HG03457 (cell line): ENCODE data around the gene NEUROD2.

Source experiments
- ATAC-seq: cut with Tn5 transposase; IDR thresholded peaks from one replicate; pipeline ENCODE4 v1.9.1; 2021; ENCODE audit warnings: moderate number of reproducible peaks; ENCODE audit not compliant: unreplicated experiment

The NEUROD2 gene

GRCh38 chr17:39618956-39619785 lies 11.5 kb upstream of the NEUROD2 start:
- no peak for ATAC-seq

GRCh38 chr17:39618246-39618913 lies 10.7 kb upstream of the NEUROD2 start:
- ATAC-seq: no peak

- ATAC-seq: no peak
Observed at GRCh38 chr17:39617446-39618245, 9.9 kb upstream of the NEUROD2 start.

DNA sequence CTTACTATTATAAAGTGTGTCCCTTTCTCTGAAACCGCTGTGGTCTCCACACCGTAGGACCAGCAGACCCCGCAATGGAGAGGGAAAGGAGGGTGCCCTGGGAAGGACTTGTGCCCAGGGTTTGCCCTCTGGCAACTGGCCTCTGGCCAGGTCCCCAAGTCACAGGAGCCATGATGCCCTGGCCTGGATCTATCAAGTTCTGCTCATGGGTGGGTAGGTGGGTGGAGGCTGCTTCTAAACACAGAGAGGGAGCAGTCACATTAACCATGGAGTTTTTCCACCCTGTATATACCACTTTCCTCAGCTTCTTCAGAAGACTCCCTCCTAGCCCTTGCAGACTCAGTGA lies 9.4 kb upstream of the NEUROD2 start:
- no peak for ATAC-seq

DNA sequence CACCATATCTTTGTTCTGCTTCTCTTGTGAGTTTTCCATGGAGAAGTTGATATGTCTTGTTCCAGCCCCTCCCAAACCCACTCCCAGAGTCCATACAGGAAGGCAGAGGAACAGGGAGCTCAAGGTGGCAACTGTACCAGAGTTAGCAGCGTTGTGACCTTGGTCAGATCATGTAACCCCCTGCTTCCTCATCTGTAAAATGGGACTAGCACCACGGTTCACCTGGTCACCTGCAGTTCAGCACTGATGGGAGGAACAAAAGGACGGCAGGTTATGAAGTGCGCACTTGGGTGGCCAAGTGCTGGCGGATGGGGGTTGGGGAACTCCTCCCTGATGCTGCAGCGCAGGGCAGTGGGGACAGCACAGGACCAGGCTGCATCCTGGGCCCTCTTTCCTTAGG lies 7.7 kb upstream of the NEUROD2 start:
- no peak for ATAC-seq

DNA sequence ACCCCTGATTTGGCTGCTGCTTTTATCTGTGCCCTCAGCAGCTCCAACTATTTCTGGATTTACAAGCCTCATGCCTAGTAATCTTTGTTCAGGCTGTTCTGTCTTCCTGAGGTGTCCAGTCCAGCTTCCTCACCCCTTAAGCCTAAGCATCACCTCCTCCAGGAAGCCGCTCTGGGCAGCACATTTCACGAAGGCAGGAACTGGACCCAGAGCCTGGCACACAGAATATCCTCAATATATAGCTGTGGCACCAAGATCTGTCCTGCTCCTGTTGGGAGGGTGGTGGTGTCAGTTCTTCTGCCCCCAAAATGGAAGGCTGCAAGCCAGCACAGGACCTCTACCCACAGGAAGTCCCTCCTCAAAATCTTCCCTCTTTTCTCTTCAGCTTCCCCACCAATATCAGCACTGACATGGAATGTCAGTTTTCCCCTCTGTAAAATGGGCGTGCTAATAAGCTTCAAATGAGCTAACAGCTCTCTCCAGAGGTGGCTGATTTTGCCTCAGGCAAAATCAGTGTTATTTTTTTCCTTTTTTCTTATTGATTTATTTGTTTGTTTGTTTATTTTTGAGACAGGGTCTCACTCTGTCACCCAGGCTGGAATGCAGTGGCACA lies 6.9 kb upstream of the NEUROD2 start:
- no peak for ATAC-seq

DNA sequence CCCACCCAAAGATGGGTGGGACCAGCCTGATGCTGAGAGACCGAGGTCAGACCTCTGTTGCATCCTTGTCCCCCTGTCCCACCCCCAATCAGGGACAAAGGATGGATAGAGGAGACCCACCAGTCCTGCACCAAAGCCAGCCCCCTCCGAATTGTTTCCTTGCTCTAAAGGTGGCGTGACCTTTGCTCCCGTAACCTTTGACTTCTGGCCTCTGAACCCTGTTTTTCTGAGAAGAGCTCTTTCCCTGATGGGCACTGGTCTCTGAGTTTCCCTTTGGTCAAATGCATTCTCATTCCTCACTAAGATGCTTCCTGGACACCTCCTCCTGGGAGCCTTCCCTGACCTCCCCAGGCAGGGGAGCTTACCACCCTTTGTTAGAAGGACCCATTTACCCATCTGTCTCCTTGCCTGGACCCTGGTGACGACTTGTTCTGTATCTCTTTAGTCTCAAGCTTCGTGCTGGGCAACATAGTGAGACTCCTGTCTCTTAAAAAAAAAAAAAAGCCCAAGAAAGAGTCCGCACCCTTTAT lies 5.3 kb upstream of the NEUROD2 start:
- ATAC-seq: no peak

DNA sequence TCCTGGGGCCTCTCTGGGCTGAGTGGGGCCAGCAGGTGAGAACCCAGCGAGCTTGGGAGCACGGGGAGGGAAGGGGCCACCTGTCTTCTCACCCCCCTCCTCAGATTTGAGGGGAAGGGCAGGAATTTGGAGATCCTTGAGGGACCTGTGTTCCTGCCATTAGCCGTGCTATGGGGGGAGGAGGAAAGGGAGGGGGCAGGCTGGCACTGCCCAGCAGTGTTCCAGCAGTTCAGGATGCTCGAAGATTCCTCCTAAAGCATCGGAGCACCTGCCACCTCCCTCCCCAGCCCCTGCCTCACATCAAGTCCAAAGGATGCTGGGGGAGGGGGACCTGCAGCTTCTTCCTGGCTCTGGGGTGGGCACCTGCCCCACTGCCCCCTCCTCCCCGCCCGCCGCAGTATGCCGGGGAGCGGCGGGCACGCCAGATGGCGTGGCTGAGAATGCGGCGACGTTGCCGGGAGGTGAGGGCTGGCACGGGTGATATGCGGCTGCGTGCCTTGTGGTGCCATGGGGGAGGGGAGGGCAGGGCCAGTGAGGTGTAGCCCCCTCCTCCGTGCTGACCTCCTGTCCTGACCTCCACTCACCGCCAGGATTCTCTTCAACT lies 4.7 kb upstream of the NEUROD2 start:
- ATAC-seq: no peak

GRCh38 chr17:39611401-39612112 lies 3.8 kb upstream of the NEUROD2 start:
- ATAC-seq: no peak

- no peak for ATAC-seq
Observed at GRCh38 chr17:39609416-39610025, 1.8 kb upstream of the NEUROD2 start.

- ATAC-seq: no peak
Observed at GRCh38 chr17:39608142-39608981, 642 bp upstream of the NEUROD2 start.

GRCh38 chr17:39607057-39607850 lies 466 bp downstream of the NEUROD2 start:
- ATAC-seq: no peak

DNA sequence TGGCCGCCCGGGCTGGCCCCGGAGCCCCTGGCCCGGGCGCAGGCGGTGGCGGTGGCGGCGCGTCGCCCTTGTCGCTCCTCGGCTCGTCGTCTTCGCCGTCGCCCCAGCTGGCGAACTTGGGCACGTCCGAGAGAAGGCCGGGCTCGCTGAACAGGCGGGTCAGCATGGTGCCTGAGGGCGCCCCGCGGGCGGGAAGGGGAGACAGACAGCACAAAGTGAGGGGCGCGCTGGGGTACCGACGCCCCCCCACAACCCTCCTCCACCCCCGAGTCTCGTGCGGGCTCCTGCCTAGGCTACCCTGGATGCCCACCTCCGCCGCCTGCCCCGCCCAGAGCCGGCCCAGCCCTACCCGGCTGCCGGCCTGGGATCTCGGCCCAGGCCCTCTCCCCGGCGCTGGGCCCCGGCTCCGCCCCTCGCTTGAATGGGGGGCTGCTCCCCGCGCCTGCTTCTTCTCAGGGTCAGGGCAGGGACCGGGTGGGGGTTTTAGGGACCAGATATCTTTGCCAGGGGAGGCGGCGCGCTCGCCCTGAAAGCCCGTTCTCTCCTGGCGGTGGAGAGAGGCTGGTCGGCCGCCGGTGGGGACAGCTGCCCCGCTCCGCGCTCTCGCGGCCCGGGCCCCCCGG lies 1.2 kb downstream of the NEUROD2 start:
- ATAC-seq: no peak

GRCh38 chr17:39605492-39606433 lies 2.0 kb downstream of the NEUROD2 start:
- no peak for ATAC-seq

- no peak for ATAC-seq
Observed at GRCh38 chr17:39604911-39605491, 2.7 kb downstream of the NEUROD2 start.
